GM20431 (cell line): Measurements from ENCODE around the gene RHOBTB3.
"Not testable (repeated sequence)": the region's sequence is repeated elsewhere in the genome, so short reads cannot be mapped to it uniquely, and the experiment has no call there.

Experiments
- in situ Hi-C: fragments of 300-500 bp; cut with MseI, MboI; formaldehyde crosslinking; loops from one replicate; pipeline ENCODE4 v1.15.0; 2020; ENCODE audit warnings: low sequenced_read_pairs; ENCODE audit not compliant: unreplicated experiment

The RHOBTB3 gene

GRCh38 chr5:95712347-95712958, 18.7 kb upstream of the RHOBTB3 start:
- in situ Hi-C loops = no loop called here

DNA sequence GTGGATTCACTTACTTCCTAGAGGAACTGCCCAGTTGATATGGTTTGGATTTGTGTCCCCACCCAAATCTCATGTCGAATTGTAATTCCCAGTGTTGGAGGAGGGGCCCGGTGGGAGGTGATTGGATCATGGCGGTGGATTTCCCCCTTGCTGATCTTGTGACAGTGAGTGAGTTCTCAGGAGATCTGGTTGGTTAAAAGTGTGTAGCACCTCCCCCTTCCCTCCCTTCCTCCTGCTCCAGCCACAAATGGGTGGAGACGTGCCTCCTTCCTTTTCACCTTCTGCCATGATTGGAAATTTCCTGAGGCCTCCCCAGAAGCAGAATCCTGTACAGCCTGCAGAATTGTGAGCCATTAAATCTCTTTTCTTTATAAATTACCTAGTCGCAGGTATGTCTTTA, 17.9 kb upstream of the RHOBTB3 start:
- in situ Hi-C loops = not testable (repeated sequence)

- in situ Hi-C loops = no loop called here
Observed at GRCh38 chr5:95713960-95714710, 17.0 kb upstream of the RHOBTB3 start.

DNA sequence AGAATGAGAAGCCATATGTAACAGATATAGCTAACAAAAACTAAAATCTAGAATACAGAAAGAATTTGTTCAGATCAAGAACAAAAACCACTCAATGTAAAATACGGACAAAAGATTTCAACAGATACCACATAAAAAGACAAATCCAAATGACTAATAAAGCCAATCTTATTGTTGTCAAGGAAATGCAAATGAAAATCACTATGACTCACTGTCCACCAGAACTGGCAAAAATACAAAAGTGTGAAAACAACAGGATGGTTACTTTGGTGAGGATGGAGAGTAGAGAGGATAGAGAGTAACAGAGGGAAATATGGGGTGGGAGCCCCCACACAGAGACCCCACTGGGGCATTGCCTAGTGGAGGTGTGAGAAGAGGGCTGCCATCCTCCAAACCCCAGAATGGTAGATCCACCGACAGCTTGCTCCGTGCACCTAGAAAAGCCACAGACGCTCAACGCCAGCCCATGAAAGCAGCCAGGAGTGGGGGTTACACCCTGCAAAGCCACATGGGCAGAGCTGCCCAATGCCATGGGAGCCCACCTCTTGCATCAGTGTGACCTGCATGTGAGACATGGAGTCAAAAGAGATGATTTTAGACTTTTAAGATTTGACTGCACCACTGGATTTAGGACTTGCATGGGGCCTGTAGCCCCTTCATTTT, 15.2 kb upstream of the RHOBTB3 start:
- in situ Hi-C loops = no loop called here

DNA sequence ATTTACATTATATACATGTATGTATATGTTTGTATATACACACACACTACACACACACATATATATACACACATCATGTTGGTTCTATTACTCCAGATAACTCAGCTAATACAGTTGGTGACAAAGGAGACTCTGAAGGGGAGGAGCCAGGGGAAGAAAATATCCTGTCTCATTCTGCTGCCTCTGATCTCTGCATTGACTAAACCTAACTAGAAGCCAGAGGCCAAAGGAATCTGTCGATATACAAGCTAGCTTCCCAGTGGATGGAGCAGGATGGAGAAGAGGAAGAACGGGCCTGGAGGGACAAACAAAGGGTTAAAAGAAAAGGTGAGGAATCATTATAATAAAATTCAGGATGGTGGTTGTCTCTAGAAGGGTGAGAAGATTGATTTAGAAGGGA, 13.7 kb upstream of the RHOBTB3 start:
- in situ Hi-C loops = no loop called here

DNA sequence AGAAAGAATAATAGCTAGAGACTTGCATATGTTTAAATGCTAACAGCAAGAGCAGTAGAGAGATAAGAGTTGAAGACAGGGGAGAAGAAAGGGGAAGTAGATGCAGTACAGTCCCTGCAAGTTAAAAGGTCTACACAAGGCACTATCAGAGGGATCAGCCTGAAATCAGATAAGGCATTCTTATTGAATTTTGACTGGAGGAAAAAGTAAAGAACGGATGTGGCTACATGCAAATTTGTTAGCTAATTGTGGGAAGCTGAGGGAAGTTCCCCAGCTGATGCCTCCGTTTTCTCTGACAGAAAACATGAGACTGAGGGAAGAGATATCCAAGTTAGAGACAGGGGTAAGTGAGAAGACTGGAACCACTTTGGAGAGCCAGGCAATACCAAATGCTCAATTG, 12.9 kb upstream of the RHOBTB3 start:
- in situ Hi-C loops = no loop called here

DNA sequence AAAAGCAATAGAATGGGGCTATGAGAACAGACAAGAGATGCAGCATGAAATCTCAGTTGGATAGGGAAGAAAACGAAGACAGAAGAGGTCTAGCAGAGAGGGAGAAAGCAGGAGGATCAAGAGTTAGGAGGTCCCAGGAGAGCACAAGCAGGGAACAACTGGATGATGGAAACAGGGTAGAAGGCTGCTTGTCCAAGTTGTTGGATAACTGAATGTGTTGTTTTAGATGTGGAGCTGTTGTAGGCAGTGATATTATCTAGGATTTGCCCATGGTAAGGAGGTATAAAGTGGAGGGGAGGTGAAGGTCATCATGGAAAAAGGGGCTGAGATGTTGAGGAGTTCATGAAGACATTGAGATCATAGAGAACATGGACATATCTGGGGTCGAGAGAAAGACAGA, 12.4 kb upstream of the RHOBTB3 start:
- in situ Hi-C loops = no loop called here

- in situ Hi-C loops = no loop called here
Observed at GRCh38 chr5:95720094-95720786, 10.9 kb upstream of the RHOBTB3 start.

DNA sequence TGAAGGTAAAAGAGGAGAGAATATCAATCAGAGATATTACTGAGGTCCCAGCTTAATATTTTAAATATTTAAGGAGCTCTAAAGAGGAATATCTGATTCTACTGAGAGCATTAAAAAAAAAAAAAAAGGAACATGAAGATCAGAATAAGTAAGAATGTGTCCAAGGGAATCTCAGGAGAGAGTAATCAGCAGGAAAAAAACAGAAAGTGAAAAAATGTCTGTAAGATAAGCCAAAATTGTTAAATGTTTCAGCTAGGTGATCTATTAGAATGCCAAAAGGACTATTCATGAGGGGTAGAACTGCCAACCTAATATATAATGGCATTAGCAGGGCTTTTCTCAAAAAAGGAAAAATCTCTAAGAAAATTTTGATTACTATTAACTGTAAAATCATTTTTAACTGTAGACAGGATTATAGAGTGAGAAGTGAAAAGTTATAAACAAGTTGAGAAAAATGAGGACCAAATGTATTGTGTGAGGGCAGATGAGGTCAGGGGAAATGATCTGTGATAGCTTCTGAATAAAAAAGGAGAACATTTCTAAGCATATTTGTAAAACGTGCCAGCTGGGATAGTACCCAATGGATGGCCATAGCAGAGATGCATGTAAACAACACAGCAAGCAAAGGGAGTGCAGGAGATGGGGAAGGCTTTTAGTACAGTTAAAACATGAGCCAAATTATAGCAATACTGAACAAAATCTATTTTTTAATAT, 9.4 kb upstream of the RHOBTB3 start:
- in situ Hi-C loops = no loop called here

- in situ Hi-C loops = no loop called here
Observed at GRCh38 chr5:95723632-95724369, 7.3 kb upstream of the RHOBTB3 start.

DNA sequence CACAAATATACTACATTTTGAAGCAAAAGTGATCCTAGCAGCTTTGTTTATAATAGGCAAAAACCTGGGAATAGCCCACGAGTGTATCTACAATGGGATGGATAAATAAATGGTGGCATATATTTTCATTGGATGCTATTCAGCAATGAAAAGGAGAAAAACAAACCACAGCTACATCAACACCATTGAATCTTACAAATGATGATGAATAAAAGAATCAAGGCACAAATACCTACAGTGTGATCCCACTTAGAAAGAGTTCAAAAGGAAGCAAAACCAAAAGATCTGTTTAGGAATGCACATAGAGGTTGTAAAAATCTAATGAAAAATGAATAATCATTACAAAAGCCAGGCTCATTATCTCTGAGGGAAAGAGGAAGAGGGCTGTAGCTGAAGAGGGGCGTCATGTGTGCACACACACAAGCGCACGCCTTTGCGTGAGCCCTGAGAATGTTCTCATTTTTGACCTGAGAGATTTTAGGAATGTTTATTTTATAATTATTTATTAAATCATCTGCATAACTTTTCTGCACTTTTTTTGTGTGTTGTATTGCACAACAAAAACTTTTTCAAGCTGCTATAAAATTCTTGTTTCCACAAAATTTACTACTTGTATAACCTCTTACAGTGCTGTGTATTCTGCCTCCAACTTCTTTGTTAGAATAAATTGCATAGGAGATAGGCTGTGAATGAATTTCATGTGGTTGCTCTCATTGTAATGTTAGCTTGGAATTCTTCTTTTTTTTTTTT, 5.9 kb upstream of the RHOBTB3 start:
- in situ Hi-C loops = no loop called here

- in situ Hi-C loops = no loop called here
Observed at GRCh38 chr5:95725937-95726810, 5.0 kb upstream of the RHOBTB3 start.

DNA sequence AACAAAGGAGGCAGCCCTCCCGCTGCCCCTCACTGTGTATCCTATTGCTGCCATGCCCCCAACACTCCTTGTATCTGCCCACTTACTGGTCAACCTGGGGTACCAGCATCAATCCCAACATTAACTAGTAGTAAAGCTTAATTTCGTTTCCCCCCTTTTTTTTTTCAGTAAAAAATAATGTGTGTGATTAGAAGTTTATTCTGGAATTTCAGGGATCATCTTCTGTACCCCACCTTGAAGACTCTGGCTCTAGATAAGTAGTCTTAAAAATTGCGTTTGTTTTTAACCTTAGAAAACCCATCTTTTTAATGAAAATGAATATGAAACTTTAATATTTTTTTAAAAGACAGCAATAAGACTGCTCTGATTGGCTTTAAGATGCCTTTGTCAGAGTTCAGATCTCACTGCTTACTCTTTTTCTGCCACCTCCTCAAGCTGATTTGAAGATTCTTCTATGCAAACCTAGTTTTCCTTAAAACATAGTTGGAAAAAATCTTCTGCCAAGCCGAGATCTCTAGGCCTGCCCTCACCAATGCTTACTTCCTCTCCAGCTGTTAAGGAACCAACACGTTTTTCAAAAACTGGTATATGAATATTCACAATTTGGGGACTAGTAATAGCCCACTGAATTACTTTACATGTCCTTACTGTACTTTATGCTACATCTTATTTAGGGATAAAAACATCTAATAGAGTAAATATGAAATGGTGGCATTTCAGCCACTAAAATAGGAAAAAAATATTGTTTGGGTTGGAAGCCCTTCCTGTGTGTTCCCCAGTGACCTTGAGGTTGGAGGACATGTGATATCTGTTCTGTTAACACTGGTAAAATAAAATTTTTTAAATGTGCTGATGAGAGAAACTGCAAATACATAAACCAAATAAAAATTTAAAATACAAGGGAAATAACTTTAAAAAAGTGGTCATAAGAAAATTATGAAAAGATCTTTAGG, 4.0 kb upstream of the RHOBTB3 start:
- in situ Hi-C loops = no loop called here

GRCh38 chr5:95727764-95728191, 3.4 kb upstream of the RHOBTB3 start:
- in situ Hi-C loops = no loop called here

GRCh38 chr5:95728494-95729114, 2.5 kb upstream of the RHOBTB3 start:
- in situ Hi-C loops = no loop called here
